Measurements from ENCODE around the gene GYS2.
A peak's percentile ranks its signal among the peaks of the same experiment; 100 is the strongest.

Gene GYS2

GRCh38 chr12:21526053-21526452 is 78.6 kb downstream of the GYS2 start, which contains the start of gene SPX:
Gene SPX (plus strand): TSS chr12:21526296. CDS start chr12:21526473, 177 bp downstream.
- Mint-ChIP-seq H3K36me3 (ENCODE audit: low read depth) (peaks cover 1% of the 10 kb centered on the region), H3K4me3 (peak within 1 kb of the TSS; percentile 75), H3K27ac (no peak within 1 kb of the TSS), H3K4me1 (ENCODE audit: low read depth) (peaks cover 8% of the 10 kb centered on the region), H3K9me3 (no peaks in the 10 kb centered on the region), H3K27me3 (ENCODE audit: low read depth) (peaks cover 38% of the 10 kb centered on the region)

- H3K4me3 Mint-ChIP-seq, result no peak overlapping the region
- peaks cover 1% of the 10 kb centered on the region for H3K36me3 Mint-ChIP-seq (ENCODE audit: low read depth)
- no peaks in the 10 kb centered on the region for H3K9me3 Mint-ChIP-seq
- H3K27ac Mint-ChIP-seq, result no peak overlapping the region
- peaks cover 16% of the 10 kb centered on the region for H3K27me3 Mint-ChIP-seq (ENCODE audit: low read depth)
- peaks cover 3% of the 10 kb centered on the region for H3K4me1 Mint-ChIP-seq (ENCODE audit: low read depth)
Observed at GRCh38 chr12:21523148-21523547, 81.5 kb downstream of the GYS2 start.

- Mint-ChIP-seq H3K4me1 (ENCODE audit: low read depth) (no peaks in the 10 kb centered on the region), H3K27me3 (ENCODE audit: low read depth) (peaks cover 10% of the 10 kb centered on the region)
Observed at GRCh38 chr12:21521541-21521940, 83.1 kb downstream of the GYS2 start.

GRCh38 chr12:21518451-21518850 is 86.2 kb downstream of the GYS2 start:
- no peaks in the 10 kb centered on the region for H3K27me3 Mint-ChIP-seq (ENCODE audit: low read depth)
- H3K4me3 Mint-ChIP-seq, result no peak overlapping the region
- no peak overlapping the region for H3K27ac Mint-ChIP-seq
- H3K4me1 Mint-ChIP-seq (ENCODE audit: low read depth), result no peaks in the 10 kb centered on the region
- H3K9me3 Mint-ChIP-seq, result no peaks in the 10 kb centered on the region
- H3K36me3 Mint-ChIP-seq (ENCODE audit: low read depth), result peaks cover 22% of the 10 kb centered on the region

More at GRCh38 chr12:21521541-21521940, 83.1 kb downstream of the GYS2 start:
- H3K27ac Mint-ChIP-seq, result no peak overlapping the region
- no peaks in the 10 kb centered on the region for H3K9me3 Mint-ChIP-seq
- H3K36me3 Mint-ChIP-seq (ENCODE audit: low read depth), result peaks cover 4% of the 10 kb centered on the region
- H3K4me3 Mint-ChIP-seq, result no peak overlapping the region

- H3K9me3 Mint-ChIP-seq, result no peaks in the 10 kb centered on the region
- no peaks in the 10 kb centered on the region for H3K27me3 Mint-ChIP-seq (ENCODE audit: low read depth)
- no peak overlapping the region for H3K27ac Mint-ChIP-seq
- peaks cover 33% of the 10 kb centered on the region for H3K36me3 Mint-ChIP-seq (ENCODE audit: low read depth)
- H3K4me3 Mint-ChIP-seq, result no peak overlapping the region
- peaks cover 2% of the 10 kb centered on the region for H3K4me1 Mint-ChIP-seq (ENCODE audit: low read depth)
Observed at GRCh38 chr12:21516281-21516680, 88.4 kb downstream of the GYS2 start.

- Mint-ChIP-seq H3K27me3 (ENCODE audit: low read depth) (no peaks in the 10 kb centered on the region), H3K4me3 (peak overlapping the region; percentile 79), H3K27ac (peak overlapping the region; percentile 91), H3K36me3 (ENCODE audit: low read depth) (peaks cover 44% of the 10 kb centered on the region), H3K4me1 (ENCODE audit: low read depth) (peaks cover 30% of the 10 kb centered on the region), H3K9me3 (no peaks in the 10 kb centered on the region)
Observed at GRCh38 chr12:21509768-21510167, 94.9 kb downstream of the GYS2 start.

- no peaks in the 10 kb centered on the region for H3K9me3 Mint-ChIP-seq
- peaks cover 31% of the 10 kb centered on the region for H3K36me3 Mint-ChIP-seq (ENCODE audit: low read depth)
- H3K4me3 Mint-ChIP-seq, result no peak overlapping the region
- no peak overlapping the region for H3K27ac Mint-ChIP-seq
- peaks cover 44% of the 10 kb centered on the region for H3K4me1 Mint-ChIP-seq (ENCODE audit: low read depth)
- no peaks in the 10 kb centered on the region for H3K27me3 Mint-ChIP-seq (ENCODE audit: low read depth)
Observed at GRCh38 chr12:21507849-21508248, 96.8 kb downstream of the GYS2 start.

GRCh38 chr12:21505888-21506287 is 98.8 kb downstream of the GYS2 start:
- H3K4me3 Mint-ChIP-seq, result no peak overlapping the region
- H3K27ac Mint-ChIP-seq, result no peak overlapping the region
- H3K9me3 Mint-ChIP-seq, result no peaks in the 10 kb centered on the region
- H3K4me1 Mint-ChIP-seq (ENCODE audit: low read depth), result peaks cover 46% of the 10 kb centered on the region
- no peaks in the 10 kb centered on the region for H3K27me3 Mint-ChIP-seq (ENCODE audit: low read depth)
- H3K36me3 Mint-ChIP-seq (ENCODE audit: low read depth), result peaks cover 21% of the 10 kb centered on the region

GRCh38 chr12:21502872-21503271 is 101.8 kb downstream of the GYS2 start:
- Mint-ChIP-seq H3K27me3 (ENCODE audit: low read depth) (no peaks in the 10 kb centered on the region), H3K4me1 (ENCODE audit: low read depth) (peaks cover 43% of the 10 kb centered on the region), H3K27ac (no peak overlapping the region), H3K9me3 (no peaks in the 10 kb centered on the region), H3K4me3 (no peak overlapping the region), H3K36me3 (ENCODE audit: low read depth) (peaks cover 16% of the 10 kb centered on the region)

GRCh38 chr12:21502164-21502496 is 102.5 kb downstream of the GYS2 start:
- Mint-ChIP-seq H3K27ac (no peak overlapping the region), H3K4me3 (no peak overlapping the region), H3K4me1 (ENCODE audit: low read depth) (peaks cover 41% of the 10 kb centered on the region)

GRCh38 chr12:21501258-21502163 is 103.1 kb downstream of the GYS2 start, which contains the start of the genes GOLT1B and RECQL:
Gene GOLT1B (plus strand): TSS chr12:21501789. CDS start chr12:21501924, 135 bp downstream.
Gene RECQL (minus strand): TSS chr12:21501635. CDS start chr12:21499570, 2,065 bp downstream.
- Mint-ChIP-seq H3K27ac (no peak within 1 kb of the TSS), H3K4me1 (ENCODE audit: low read depth) (peaks cover 41% of the 10 kb centered on the region), H3K27me3 (ENCODE audit: low read depth) (no peaks in the 10 kb centered on the region), H3K4me3 (no peak within 1 kb of the TSS), H3K9me3 (no peaks in the 10 kb centered on the region), H3K36me3 (ENCODE audit: low read depth) (peaks cover 22% of the 10 kb centered on the region)

More at GRCh38 chr12:21502164-21502496, 102.5 kb downstream of the GYS2 start:
- peaks cover 18% of the 10 kb centered on the region for H3K36me3 Mint-ChIP-seq (ENCODE audit: low read depth)
- no peaks in the 10 kb centered on the region for H3K9me3 Mint-ChIP-seq
- H3K27me3 Mint-ChIP-seq (ENCODE audit: low read depth), result no peaks in the 10 kb centered on the region

GRCh38 chr12:21500786-21501257 is 103.8 kb downstream of the GYS2 start:
- peaks cover 41% of the 10 kb centered on the region for H3K4me1 Mint-ChIP-seq (ENCODE audit: low read depth)
- H3K36me3 Mint-ChIP-seq (ENCODE audit: low read depth), result peaks cover 23% of the 10 kb centered on the region
- H3K27me3 Mint-ChIP-seq (ENCODE audit: low read depth), result no peaks in the 10 kb centered on the region
- H3K4me3 Mint-ChIP-seq, result no peak overlapping the region
- H3K9me3 Mint-ChIP-seq, result no peaks in the 10 kb centered on the region
- H3K27ac Mint-ChIP-seq, result no peak overlapping the region

- H3K4me1 Mint-ChIP-seq (ENCODE audit: low read depth), result peaks cover 36% of the 10 kb centered on the region
- no peaks in the 10 kb centered on the region for H3K9me3 Mint-ChIP-seq
- no peak overlapping the region for H3K4me3 Mint-ChIP-seq
- no peak overlapping the region for H3K27ac Mint-ChIP-seq
- H3K27me3 Mint-ChIP-seq (ENCODE audit: low read depth), result no peaks in the 10 kb centered on the region
- peaks cover 29% of the 10 kb centered on the region for H3K36me3 Mint-ChIP-seq (ENCODE audit: low read depth)
Observed at GRCh38 chr12:21499765-21500164, 104.9 kb downstream of the GYS2 start.

All from T-helper 1 cell treated with Interleukin-12 subunit alpha and Interleukin-12 subunit beta and Interleukin-4 antibody, amounts not matched to agents 30 μg/mL and 1 μg/mL, for 36 hours (primary cell).